ENCODE results near the gene NFKBIA. TPM values are rescaled to one million over a fixed set of nuclear protein-coding genes. Genes with fewer than 3 reads are reported as not detected.
A peak's percentile ranks its signal among the peaks of the same experiment; 100 is the strongest.

NFKBIA gene
- total RNA-seq, 2 experiments from 2014 or later = 289 to 293 TPM

DNA sequence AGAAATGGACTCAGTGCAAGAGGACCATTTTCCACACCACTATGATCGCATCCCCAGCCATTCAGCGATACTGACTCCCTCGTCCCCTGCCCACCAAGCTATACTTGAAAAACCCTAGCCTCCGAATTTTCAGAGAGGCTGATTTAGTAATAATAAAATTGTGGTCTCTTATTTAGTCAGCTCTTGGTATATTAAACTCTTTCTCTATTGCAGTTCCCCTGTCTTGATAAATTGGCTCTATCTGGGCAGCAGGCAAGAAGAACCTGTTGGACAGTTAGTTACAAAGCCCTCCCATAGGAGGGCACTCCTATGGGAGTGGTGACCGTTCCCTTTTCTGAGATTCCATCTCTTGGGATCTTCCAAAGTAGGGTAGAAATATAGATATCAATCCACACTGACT, 33.6 kb downstream of the NFKBIA start:
- CTCF ChIA-PET = interaction anchor here (1.3 kb wide), 1 partner anchor 21 kb away, joined by 3 read pairs; no protein-coding TSS in a partner anchor
- H3K4me1 Mint-ChIP-seq (ENCODE audit: low read depth) = peaks cover 45% of the 10 kb centered on the region
- peaks cover 9% of the 10 kb centered on the region for H3K9me3 Mint-ChIP-seq
- H3K4me3 Mint-ChIP-seq = no peak overlapping the region
- intact Hi-C loops (cut with micrococcal nuclease) = no loop called here
- DNase-seq = no peak
- no peaks in the 10 kb centered on the region for H3K36me3 Mint-ChIP-seq (ENCODE audit: low read depth)
- H3K27me3 Mint-ChIP-seq (ENCODE audit: low read depth) = no peaks in the 10 kb centered on the region
- no peak overlapping the region for H3K27ac Mint-ChIP-seq

DNA sequence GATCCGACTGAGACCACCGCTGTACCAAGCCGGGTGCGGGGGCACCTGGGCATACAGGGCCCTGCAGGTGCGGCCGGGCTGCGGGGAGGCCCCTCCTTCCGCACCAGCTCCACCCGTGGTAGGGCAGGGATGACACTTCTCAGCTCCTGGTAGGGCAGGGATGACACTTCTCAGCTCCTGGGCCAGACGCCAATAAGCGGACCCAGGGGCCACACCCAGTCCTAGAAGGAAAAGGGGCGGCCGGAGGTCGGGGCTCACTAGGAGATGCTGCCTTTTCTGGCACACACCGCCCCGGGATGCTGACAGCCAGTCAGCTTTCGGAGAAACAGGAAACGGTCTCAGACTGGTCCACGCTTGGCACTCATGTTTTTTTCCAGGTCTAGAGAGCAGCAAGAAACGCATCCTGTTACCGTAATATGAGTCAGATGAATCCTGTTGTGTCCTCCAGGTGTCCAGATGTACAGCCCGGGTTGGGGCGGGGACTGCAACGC, 34.8 kb downstream of the NFKBIA start:
- CTCF ChIA-PET = interaction anchor here (0.9 kb wide), 1 partner anchor 11 kb away, joined by 3 read pairs; no protein-coding TSS in a partner anchor
- Mint-ChIP-seq H3K36me3 (ENCODE audit: low read depth) (no peaks in the 10 kb centered on the region), H3K27me3 (ENCODE audit: low read depth) (no peaks in the 10 kb centered on the region), H3K4me3 (no peak overlapping the region), H3K27ac (no peak overlapping the region), H3K4me1 (ENCODE audit: low read depth) (peaks cover 50% of the 10 kb centered on the region), H3K9me3 (peaks cover 9% of the 10 kb centered on the region)
- peak; percentile 66 for DNase-seq
- intact Hi-C loops (cut with micrococcal nuclease) = loop anchor here (5.0 kb wide), 1 partner anchor 437 kb away; no protein-coding TSS in a partner anchor

DNA sequence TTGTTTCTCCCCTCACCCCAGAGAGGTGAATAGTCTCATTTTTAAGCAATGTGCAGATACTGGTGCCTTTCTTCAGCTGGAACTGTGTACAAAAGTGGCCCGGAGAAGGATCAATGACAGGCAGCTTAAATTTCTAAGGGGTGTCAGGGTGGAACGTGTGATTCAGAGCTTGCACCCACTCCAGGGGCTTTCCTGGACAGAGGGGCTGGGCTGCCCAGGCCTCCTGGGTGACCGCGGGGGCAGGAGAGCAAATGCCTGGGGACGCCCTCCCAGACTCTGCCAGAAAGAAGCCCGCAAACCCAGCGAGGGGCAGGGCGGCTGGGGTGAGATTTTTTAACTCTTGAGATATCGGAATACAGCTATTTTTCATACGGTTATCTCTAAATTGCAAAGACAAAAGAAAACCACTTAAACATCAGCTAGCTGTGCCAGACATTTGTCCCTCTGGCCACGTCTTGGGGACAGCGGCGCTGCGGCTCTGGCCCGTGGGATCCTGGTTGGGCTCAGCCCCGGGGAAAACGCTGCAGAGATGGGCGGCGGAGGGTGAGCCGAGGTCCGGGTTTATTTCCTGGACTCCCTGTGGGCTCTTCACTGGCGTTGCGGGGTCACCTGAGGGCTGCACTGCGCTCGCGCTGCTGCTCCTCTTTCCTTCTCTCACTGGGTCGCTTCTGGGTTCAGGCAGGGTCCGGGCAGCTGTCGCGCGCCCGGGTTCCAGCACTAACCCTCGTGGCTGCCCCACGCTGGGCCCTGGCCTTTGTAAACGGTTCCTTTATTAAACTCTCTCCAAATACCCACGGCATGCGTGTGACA, 35.8 kb downstream of the NFKBIA start:
- DNase-seq = no peak
- no peaks in the 10 kb centered on the region for H3K27me3 Mint-ChIP-seq (ENCODE audit: low read depth)
- H3K4me1 Mint-ChIP-seq (ENCODE audit: low read depth) = peaks cover 50% of the 10 kb centered on the region
- CTCF ChIA-PET = interaction anchor here (0.9 to 1.7 kb wide), 5 partner anchors 10 to 46 kb away, joined by 4 to 7 read pairs (median 5); partner anchors contain the start of gene NFKBIA
- H3K27ac Mint-ChIP-seq = peak overlapping the region; percentile 92
- H3K9me3 Mint-ChIP-seq = peaks cover 9% of the 10 kb centered on the region
- intact Hi-C loops (cut with micrococcal nuclease) = loop anchor here (5.0 kb wide), 1 partner anchor 436 kb away; no protein-coding TSS in a partner anchor
- H3K36me3 Mint-ChIP-seq (ENCODE audit: low read depth) = no peaks in the 10 kb centered on the region
- H3K4me3 Mint-ChIP-seq = no peak overlapping the region

DNA sequence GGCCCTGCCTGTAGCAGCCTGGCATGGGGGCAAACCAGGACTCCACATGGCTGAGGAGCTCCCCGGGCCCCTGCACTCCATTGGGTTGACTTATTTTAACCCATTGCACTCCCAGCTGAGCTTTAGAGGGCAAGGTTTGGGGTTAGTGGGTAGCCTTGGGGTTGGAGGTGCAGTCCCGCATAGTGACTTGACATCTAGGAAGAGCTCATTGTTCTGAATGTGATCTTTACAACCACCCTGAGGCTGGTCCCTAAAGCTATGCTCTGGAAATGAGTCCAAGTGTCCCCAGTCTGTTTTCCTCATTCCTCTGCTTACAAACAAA, 36.4 kb downstream of the NFKBIA start:
- Mint-ChIP-seq H3K27ac (peak overlapping the region; percentile 92), H3K9me3 (peaks cover 9% of the 10 kb centered on the region), H3K4me1 (ENCODE audit: low read depth) (peaks cover 50% of the 10 kb centered on the region), H3K27me3 (ENCODE audit: low read depth) (no peaks in the 10 kb centered on the region), H3K36me3 (ENCODE audit: low read depth) (no peaks in the 10 kb centered on the region), H3K4me3 (no peak overlapping the region)
- intact Hi-C loops (cut with micrococcal nuclease) = loop anchor here (5.0 kb wide), 1 partner anchor 436 kb away; no protein-coding TSS in a partner anchor
- peak; percentile 31 for DNase-seq
- CTCF ChIA-PET = interaction anchor here (0.9 to 1.7 kb wide), 6 partner anchors 10 to 46 kb away, joined by 3 to 7 read pairs (median 4); partner anchors contain the start of gene NFKBIA

DNA sequence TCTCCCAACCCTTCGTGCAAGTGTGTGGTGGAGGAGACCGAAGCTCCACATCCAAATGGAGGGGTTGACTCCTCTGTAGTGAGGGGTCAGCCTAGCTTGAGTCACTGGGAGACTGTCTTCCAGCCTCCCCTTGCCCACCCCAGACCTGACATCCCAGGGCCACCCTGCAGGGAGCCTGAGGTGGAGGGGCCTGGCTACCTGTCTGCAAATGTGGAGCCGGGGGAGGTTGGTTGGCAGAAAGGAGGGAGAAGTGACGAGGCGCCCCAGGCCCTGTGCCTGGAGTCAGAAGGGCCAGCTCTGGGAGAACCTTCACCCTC, 37.5 kb downstream of the NFKBIA start:
- H3K27ac Mint-ChIP-seq = peak overlapping the region; percentile 92
- H3K4me1 Mint-ChIP-seq (ENCODE audit: low read depth) = peaks cover 49% of the 10 kb centered on the region
- no peak for DNase-seq
- no peaks in the 10 kb centered on the region for H3K27me3 Mint-ChIP-seq (ENCODE audit: low read depth)
- H3K4me3 Mint-ChIP-seq = no peak overlapping the region
- CTCF ChIA-PET = interaction anchor here (1.0 to 2.7 kb wide), 4 partner anchors 8 to 38 kb away, joined by 3 to 13 read pairs (median 4); partner anchors contain the start of gene NFKBIA
- intact Hi-C loops (cut with micrococcal nuclease) = loop anchor here (5.0 kb wide), 1 partner anchor 435 kb away; no protein-coding TSS in a partner anchor
- peaks cover 9% of the 10 kb centered on the region for H3K9me3 Mint-ChIP-seq
- H3K36me3 Mint-ChIP-seq (ENCODE audit: low read depth) = no peaks in the 10 kb centered on the region

DNA sequence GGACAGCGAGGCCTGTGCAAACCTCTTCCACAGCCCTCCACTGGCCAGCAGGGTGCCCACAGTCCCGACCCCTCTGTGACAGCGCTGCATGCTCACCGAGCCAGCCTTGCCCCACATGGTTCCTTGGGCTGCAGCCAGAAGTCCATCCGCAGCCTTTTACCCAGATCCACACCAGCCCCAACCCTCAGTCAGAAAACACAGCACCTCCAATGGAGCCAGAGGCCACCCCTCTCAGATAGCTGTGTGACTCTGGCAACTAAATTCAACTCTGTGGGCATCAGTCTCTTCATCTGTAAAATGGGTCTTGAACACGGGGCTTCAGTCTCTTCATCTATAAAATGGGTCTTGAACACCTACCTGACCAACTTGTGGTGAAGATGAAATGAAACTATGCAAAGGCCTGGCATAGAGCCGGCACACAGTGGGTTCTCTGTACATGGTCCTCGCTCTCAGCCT, 38.0 kb downstream of the NFKBIA start:
- Mint-ChIP-seq H3K27ac (peak overlapping the region; percentile 92), H3K4me1 (ENCODE audit: low read depth) (peaks cover 49% of the 10 kb centered on the region), H3K4me3 (no peak overlapping the region), H3K27me3 (ENCODE audit: low read depth) (no peaks in the 10 kb centered on the region), H3K36me3 (ENCODE audit: low read depth) (no peaks in the 10 kb centered on the region), H3K9me3 (peaks cover 9% of the 10 kb centered on the region)
- CTCF ChIA-PET = interaction anchor here (1.0 to 2.7 kb wide), 2 partner anchors 8 to 38 kb away, joined by 3 to 13 read pairs; partner anchors contain the start of gene NFKBIA
- DNase-seq = no peak
- intact Hi-C loops (cut with micrococcal nuclease) = loop anchor here (5.0 kb wide), 1 partner anchor 434 kb away; no protein-coding TSS in a partner anchor

DNA sequence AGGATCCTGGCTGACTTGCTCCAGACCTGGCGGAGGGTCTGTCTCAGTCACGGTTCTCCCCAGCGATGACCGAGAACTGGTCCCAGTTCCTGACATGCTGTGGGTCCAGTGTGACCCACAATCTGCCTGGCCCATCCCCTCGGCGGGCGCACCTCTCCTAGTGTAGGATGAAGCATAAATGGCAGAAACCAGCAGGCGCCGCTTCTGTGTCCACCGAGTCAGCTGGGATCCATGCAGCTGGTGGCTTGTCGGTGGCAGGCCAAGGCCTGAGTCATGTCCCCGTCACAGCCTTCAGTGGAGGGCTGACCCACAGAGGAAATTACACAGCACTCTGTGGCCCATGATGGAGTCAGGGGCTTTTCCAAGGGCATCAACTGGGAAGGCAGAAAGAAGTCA, 38.5 kb downstream of the NFKBIA start:
- CTCF ChIA-PET = interaction anchor here (0.5 to 2.7 kb wide), 4 partner anchors 9 to 80 kb away, joined by 3 to 13 read pairs (median 3); partner anchors contain the start of gene NFKBIA
- Mint-ChIP-seq H3K4me3 (no peak overlapping the region), H3K27ac (peak overlapping the region; percentile 92), H3K27me3 (ENCODE audit: low read depth) (no peaks in the 10 kb centered on the region), H3K4me1 (ENCODE audit: low read depth) (peaks cover 54% of the 10 kb centered on the region), H3K9me3 (peaks cover 5% of the 10 kb centered on the region), H3K36me3 (ENCODE audit: low read depth) (no peaks in the 10 kb centered on the region)
- intact Hi-C loops (cut with micrococcal nuclease) = loop anchor here (5.0 kb wide), 1 partner anchor 434 kb away; no protein-coding TSS in a partner anchor
- DNase-seq = peak; percentile 39

DNA sequence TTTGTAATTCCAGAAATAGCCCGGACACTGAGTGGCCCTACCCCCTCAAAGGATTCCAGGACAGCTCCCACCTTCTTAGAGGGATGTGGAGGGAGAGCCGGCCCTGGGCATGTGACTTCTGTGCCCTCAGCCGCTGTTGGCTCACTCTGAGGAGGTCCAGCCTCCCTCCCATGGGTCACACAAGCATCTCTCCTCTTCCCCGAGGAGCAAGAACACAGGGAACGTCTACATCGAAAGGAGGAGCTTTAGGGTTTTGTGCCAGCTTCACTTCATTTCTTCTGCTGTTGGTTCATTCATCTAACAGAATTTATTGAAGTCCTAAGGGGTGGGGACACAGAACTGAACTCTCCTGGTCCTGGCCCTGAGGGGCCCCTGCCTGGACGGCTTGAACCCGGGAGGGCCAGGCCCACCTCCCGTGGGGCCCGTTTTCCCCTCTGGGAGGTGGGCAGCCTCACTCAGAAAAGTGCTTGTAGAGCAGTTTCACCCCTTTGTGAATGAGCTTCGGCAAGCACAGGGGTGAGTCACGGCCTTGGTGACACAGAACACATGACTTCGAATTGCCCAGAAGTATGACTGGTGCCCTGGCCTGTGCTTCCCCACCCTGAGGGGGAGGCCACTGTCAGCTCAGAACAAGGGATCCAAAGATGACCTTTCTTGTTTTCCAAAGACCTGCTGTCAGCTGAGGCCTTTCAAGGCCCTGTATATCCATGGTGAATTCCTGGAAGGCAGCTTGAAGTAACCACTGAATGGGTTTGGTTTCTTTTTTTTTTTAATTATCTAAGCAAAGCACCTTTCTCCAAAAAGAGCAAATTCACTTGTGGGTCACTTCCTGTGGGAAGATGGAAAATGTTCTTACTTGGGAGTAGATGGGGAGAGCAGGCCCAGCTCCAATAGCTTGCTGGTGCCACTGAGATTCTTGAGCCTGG, 39.2 kb downstream of the NFKBIA start:
- no peaks in the 10 kb centered on the region for H3K9me3 Mint-ChIP-seq
- no peaks in the 10 kb centered on the region for H3K36me3 Mint-ChIP-seq (ENCODE audit: low read depth)
- peaks cover 60% of the 10 kb centered on the region for H3K4me1 Mint-ChIP-seq (ENCODE audit: low read depth)
- peak; percentile 94 for DNase-seq
- no peaks in the 10 kb centered on the region for H3K27me3 Mint-ChIP-seq (ENCODE audit: low read depth)
- H3K4me3 Mint-ChIP-seq = no peak overlapping the region
- CTCF ChIA-PET = interaction anchor here (0.5 to 2.7 kb wide), 6 partner anchors 36 to 150 kb away, joined by 3 to 13 read pairs (median 4); partner anchors contain the start of gene NFKBIA
- intact Hi-C loops (cut with micrococcal nuclease) = loop anchor here (1.0 to 5.0 kb wide), 8 partner anchors 9 to 433 kb away; partner anchors contain the start of genes NFKBIA, PRORP and PSMA6
- peak overlapping the region; percentile 92 for H3K27ac Mint-ChIP-seq

DNA sequence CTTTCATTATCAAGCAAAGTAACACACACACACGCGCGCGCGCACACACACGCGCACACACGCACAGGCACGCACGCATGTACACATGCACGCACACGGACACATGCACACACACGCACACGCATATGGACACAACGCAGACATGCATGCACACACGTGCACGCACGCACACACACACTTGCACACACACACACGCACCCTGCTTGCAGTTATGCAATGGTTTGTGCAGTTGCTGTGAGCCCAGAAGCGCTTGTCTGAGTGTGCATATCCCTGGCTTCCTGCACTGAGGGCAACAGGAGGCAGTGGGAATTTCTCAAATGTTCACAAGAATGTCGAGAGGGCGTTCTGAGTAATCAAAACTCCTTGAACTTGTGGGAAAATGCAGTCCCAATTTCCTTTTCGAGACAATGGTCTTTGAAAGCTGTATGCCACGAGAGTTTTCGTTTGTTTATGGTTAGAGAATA, 41.6 kb downstream of the NFKBIA start:
- Mint-ChIP-seq H3K4me3 (no peak overlapping the region), H3K27ac (no peak overlapping the region), H3K9me3 (no peaks in the 10 kb centered on the region), H3K4me1 (ENCODE audit: low read depth) (peaks cover 51% of the 10 kb centered on the region), H3K36me3 (ENCODE audit: low read depth) (no peaks in the 10 kb centered on the region), H3K27me3 (ENCODE audit: low read depth) (no peaks in the 10 kb centered on the region)
- CTCF ChIA-PET = no interaction called here
- DNase-seq = no peak
- intact Hi-C loops (cut with micrococcal nuclease) = no loop called here

DNA sequence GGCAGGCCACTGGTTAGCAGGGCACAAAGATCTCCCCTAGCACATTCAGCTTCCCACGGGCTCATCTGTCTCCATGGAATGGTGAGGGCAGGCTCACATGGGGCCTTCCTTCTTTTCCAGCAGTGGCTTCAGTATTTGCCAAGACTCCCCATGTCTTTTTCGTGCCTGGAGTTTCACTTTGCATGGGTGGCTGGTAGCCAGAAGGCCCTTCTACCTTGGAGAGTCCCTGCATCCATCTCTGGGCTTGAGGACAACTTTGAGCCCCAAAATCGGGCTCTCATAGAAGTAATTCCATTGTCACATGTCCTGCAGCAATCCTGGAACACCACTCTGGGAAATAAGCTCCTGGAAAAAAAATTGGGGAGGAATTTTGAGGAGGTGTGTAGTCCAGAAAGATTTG, 42.1 kb downstream of the NFKBIA start:
- DNase-seq = no peak
- H3K27ac Mint-ChIP-seq = no peak overlapping the region
- no peaks in the 10 kb centered on the region for H3K9me3 Mint-ChIP-seq
- CTCF ChIA-PET = no interaction called here
- H3K4me3 Mint-ChIP-seq = no peak overlapping the region
- intact Hi-C loops (cut with micrococcal nuclease) = no loop called here
- H3K36me3 Mint-ChIP-seq (ENCODE audit: low read depth) = no peaks in the 10 kb centered on the region
- H3K4me1 Mint-ChIP-seq (ENCODE audit: low read depth) = peaks cover 46% of the 10 kb centered on the region
- H3K27me3 Mint-ChIP-seq (ENCODE audit: low read depth) = no peaks in the 10 kb centered on the region

DNA sequence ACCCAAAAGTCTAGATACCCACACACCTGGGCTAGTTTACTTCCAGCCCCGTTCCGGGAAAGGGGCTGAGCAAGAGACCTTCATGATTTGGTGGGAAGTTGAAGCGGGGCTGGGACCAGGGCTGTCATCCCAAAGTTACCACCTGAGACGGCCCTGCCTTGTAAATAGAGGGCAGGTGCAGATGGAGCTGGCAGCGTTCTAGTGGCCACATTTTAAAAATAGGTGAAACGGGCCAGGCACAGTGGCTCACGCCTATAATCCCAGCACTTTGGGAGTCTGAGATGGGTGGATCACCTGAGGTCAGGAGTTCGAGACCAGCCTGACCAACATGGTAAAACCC, 43.4 kb downstream of the NFKBIA start:
- CTCF ChIA-PET = interaction anchor here (1.2 kb wide), 1 partner anchor 131 kb away, joined by 3 read pairs; no protein-coding TSS in a partner anchor
- H3K27me3 Mint-ChIP-seq (ENCODE audit: low read depth) = no peaks in the 10 kb centered on the region
- no peaks in the 10 kb centered on the region for H3K36me3 Mint-ChIP-seq (ENCODE audit: low read depth)
- intact Hi-C loops (cut with micrococcal nuclease) = no loop called here
- H3K27ac Mint-ChIP-seq = peak overlapping the region; percentile 72
- no peak for DNase-seq
- H3K4me3 Mint-ChIP-seq = no peak overlapping the region
- peaks cover 42% of the 10 kb centered on the region for H3K4me1 Mint-ChIP-seq (ENCODE audit: low read depth)
- H3K9me3 Mint-ChIP-seq = no peaks in the 10 kb centered on the region
